Natural killer cell (primary cell): ENCODE results near the gene C6orf132. TPM values are rescaled to one million over a fixed set of nuclear protein-coding genes. Genes with fewer than 3 reads are reported as not detected.

Experiments
- ATAC-seq, 3 donors: fragments of 150-1000 bp in 2 of 3; fragments of 200-7000 bp in 1 of 3; cut with Tn5 transposase; 1 replicate in 1 of 3; 2 replicates in 2 of 3; pipeline ENCODE4 v1.10.0; 2021; ENCODE audit warnings: mild to moderate bottlenecking in 2 of 3, moderate library complexity in 2 of 3
- DNase-seq, 2 donors: peaks; one replicate each; pipeline versions ENCODE4 v3.0.0 to v3.0.0-alpha.2; 2013 to 2021; ENCODE audit warnings: mixed read lengths in 1 of 2
- H3K27ac ChIP-seq: one replicate; pipeline ENCODE4 v1.5.1; 2013; ENCODE audit warnings: mild to moderate bottlenecking, low read length
- H3K27me3 ChIP-seq: one replicate; pipeline ENCODE4 v1.6.1; 2013; ENCODE audit warnings: low read length; ENCODE audit not compliant: control insufficient read depth, insufficient read depth
- H3K36me3 ChIP-seq: one replicate; pipeline ENCODE4 v1.6.1; 2013; ENCODE audit warnings: low read length; ENCODE audit not compliant: control insufficient read depth, insufficient read depth
- H3K4me1 ChIP-seq: one replicate; pipeline ENCODE4 v1.6.1; 2013; ENCODE audit warnings: low read length; ENCODE audit not compliant: control insufficient read depth, insufficient read depth
- H3K4me3 ChIP-seq: one replicate; pipeline ENCODE4 v1.5.1; 2013; ENCODE audit warnings: low read length
- H3K9me3 ChIP-seq: one replicate; pipeline ENCODE4 v1.6.1; 2013; ENCODE audit warnings: low read length; ENCODE audit not compliant: control insufficient read depth, insufficient read depth
- H3K27ac Mint-ChIP-seq, 2 donors: one replicate each; pipeline ENCODE4 v1.8.0; 2022; ENCODE audit warnings: mild to moderate bottlenecking in 2 of 2, mixed read lengths in 2 of 2, moderate library complexity in 1 of 2
- H3K27me3 Mint-ChIP-seq, 2 donors: one replicate each; pipeline ENCODE4 v1.8.0; 2022; ENCODE audit warnings: low read depth in 2 of 2, mixed read lengths in 2 of 2
- H3K36me3 Mint-ChIP-seq: one replicate; pipeline ENCODE4 v1.8.0; 2022; ENCODE audit warnings: mixed read lengths
- H3K4me1 Mint-ChIP-seq, 2 donors: one replicate each; pipeline ENCODE4 v1.8.0; 2022; ENCODE audit warnings: mixed read lengths in 2 of 2
- H3K4me3 Mint-ChIP-seq: one replicate; pipeline ENCODE4 v1.8.0; 2022; ENCODE audit warnings: mild to moderate bottlenecking, moderate library complexity, mixed read lengths
- H3K9me3 Mint-ChIP-seq, 2 donors: one replicate each; pipeline ENCODE4 v1.8.0; 2022; ENCODE audit warnings: mixed read lengths in 2 of 2
- WGBS: methylation state at CpG from one replicate; pipeline ENCODE4 v1.1.7; 2013; ENCODE audit warnings: missing lambda C conversion rate; ENCODE audit not compliant: insufficient coverage; 5-methylcytosine and 5-hydroxymethylcytosine counted together
- intact Hi-C: fragments of 100-400 bp; cut with micrococcal nuclease; formaldehyde crosslinking; loops from one replicate; pipeline ENCODE4 v1.14.2; 2022
- total RNA-seq, 4 donors: library from RNA; stranded (reverse); fragments of 120-200 nt in 1 of 4; gene quantifications; one replicate each; pipeline versions ENCODE4 v1.2.3 to v1.2.4, GENCODE V29; 2013 to 2022
- TF ChIP-seq, protein P1 (sequence below): fragments of 200-600 bp; IDR thresholded peaks from one replicate; pipeline ENCODE4 v1.8.0; 2022; ENCODE audit warnings: antibody characterized with exemption

C6orf132 gene
- total RNA-seq, 3 donors from 2014 or later (not counting 1 experiment from before 2014, with no cell fraction given), result 0.05 to 0.15 (median 0.14) TPM

DNA sequence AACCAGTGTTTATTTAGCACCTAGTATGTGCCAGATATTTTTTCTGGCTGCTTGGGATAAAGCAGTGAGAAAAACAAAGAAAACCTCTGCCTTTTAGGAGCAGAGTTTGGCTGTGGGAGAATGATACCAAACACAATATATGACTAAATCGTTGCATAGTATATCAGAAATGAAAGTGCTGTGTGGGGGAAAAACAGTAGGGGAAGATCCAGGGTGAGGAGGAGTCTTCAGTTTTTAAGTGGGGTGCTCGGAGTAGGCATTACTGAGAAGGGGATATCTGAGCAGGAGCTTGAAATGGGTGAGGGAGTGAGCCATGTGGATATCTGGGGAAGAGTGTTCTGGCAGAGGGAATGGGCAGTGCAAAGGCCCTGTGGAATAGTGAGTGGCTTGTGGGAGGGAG is 69.1 kb downstream of the C6orf132 start:
- H3K27ac Mint-ChIP-seq, result peak overlapping the region in 1 of 2 donors; percentile 12
- H3K36me3 Mint-ChIP-seq, result no peaks in the 10 kb centered on the region

DNA sequence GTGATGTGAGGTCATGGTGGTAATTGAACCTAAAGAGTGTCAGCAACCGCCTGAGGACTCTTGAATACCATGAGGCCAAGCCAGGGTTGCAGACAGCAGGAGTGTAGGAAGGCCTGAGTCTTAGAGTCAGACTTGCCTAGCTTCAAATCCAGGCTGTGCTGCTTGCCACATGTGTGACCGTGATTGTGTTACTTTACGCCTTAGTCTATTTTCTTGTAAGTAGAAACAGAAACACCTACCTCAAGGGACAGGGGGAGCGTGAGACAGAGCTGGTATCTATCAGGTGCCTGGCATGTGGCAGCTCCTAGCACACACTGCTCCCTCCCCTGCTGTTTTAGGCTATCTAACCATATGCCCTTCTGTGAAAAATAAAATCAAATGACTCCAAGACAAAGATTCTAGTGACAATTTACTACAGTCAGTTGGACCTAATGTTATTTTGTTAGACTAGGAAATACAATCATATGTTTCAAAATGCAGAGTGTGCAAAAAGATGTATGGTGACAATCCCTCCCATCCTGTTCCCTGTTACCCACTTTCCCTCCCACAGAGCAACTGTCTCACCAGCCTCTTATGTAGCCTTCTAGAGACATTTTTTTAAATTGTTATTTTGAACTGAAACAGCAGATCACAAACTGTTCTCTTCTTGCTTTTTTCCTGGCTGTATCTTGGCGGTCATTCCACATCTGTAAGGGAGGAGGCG is 70.4 kb downstream of the C6orf132 start:
- H3K27ac Mint-ChIP-seq, result no peak overlapping the region
- H3K9me3 ChIP-seq, result no peaks in the 10 kb centered on the region
- H3K4me3 Mint-ChIP-seq, result no peak overlapping the region
- intact Hi-C loops, result loop anchor here (10.0 kb wide), 1 partner anchor 473 kb away; no protein-coding TSS in a partner anchor
- no peak overlapping the region for H3K4me3 ChIP-seq
- WGBS, result 77% methylated on average over 6 of the region's 6 CpGs
- no peaks in the 10 kb centered on the region for H3K36me3 Mint-ChIP-seq
- no peak for ATAC-seq
- TF ChIP-seq, protein P1, sequence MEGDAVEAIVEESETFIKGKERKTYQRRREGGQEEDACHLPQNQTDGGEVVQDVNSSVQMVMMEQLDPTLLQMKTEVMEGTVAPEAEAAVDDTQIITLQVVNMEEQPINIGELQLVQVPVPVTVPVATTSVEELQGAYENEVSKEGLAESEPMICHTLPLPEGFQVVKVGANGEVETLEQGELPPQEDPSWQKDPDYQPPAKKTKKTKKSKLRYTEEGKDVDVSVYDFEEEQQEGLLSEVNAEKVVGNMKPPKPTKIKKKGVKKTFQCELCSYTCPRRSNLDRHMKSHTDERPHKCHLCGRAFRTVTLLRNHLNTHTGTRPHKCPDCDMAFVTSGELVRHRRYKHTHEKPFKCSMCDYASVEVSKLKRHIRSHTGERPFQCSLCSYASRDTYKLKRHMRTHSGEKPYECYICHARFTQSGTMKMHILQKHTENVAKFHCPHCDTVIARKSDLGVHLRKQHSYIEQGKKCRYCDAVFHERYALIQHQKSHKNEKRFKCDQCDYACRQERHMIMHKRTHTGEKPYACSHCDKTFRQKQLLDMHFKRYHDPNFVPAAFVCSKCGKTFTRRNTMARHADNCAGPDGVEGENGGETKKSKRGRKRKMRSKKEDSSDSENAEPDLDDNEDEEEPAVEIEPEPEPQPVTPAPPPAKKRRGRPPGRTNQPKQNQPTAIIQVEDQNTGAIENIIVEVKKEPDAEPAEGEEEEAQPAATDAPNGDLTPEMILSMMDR, result no peak
- H3K27ac ChIP-seq, result no peak overlapping the region
- no peaks in the 10 kb centered on the region for H3K27me3 Mint-ChIP-seq
- no peaks in the 10 kb centered on the region for H3K4me1 Mint-ChIP-seq
- no peaks in the 10 kb centered on the region for H3K4me1 ChIP-seq
- H3K36me3 ChIP-seq, result peaks cover 56% of the 10 kb centered on the region
- DNase-seq, result no peak
- H3K9me3 Mint-ChIP-seq, result no peaks in the 10 kb centered on the region
- no peaks in the 10 kb centered on the region for H3K27me3 ChIP-seq

More for the DNA sequence above, 69.1 kb downstream of the C6orf132 start:
- peaks cover 61% of the 10 kb centered on the region for H3K36me3 ChIP-seq
- no peaks in the 10 kb centered on the region for H3K27me3 ChIP-seq
- H3K27ac ChIP-seq, result no peak overlapping the region
- no peaks in the 10 kb centered on the region for H3K4me1 ChIP-seq
- Mint-ChIP-seq H3K9me3 (no peaks in the 10 kb centered on the region), H3K4me3 (no peak overlapping the region), H3K4me1 (no peaks in the 10 kb centered on the region), H3K27me3 (no peaks in the 10 kb centered on the region)
- no peak overlapping the region for H3K4me3 ChIP-seq
- WGBS, result 84% methylated on average over 2 of the region's 2 CpGs
- no peak for DNase-seq
- no peaks in the 10 kb centered on the region for H3K9me3 ChIP-seq
- TF ChIP-seq, protein P1, result no peak
- ATAC-seq, result no peak
- intact Hi-C loops, result loop anchor here (10.0 kb wide), 1 partner anchor 472 kb away; no protein-coding TSS in a partner anchor

DNA sequence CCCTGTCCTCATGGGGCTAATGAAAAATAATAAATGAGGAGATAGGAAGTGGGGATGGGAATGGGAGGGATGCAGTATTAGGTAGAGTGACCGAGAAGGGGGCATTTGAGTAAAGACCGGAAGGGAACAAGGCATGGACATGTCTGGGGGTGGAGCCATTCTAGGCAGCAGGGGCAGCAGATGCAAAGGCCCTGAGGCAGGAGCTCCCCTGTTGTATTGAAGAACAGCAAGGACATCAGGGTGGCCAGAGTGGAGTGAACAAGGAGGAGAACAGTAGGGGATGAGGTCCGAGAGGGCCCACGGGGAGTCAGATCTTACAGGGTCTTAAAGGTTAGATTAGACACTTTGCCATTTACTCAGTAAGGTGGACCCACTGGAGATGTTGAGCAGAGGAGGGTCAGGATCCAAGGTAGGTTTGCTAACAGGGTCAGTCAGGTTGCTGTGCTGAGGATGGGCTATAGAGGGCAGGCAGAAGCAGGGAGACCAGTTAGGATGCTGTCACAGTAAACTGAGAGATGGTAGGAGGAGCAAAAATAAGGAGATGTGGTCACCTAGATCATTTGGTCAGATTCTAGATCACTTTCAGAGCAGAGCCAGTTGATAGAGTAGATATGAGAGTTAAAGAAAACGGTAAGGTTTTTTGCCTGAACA is 73.4 kb downstream of the C6orf132 start:
- Mint-ChIP-seq H3K27me3 (no peaks in the 10 kb centered on the region), H3K36me3 (no peaks in the 10 kb centered on the region), H3K4me3 (no peak overlapping the region), H3K27ac (no peak overlapping the region), H3K4me1 (no peaks in the 10 kb centered on the region), H3K9me3 (no peaks in the 10 kb centered on the region)
- intact Hi-C loops, result no loop called here
- Histone ChIP-seq H3K9me3 (no peaks in the 10 kb centered on the region), H3K4me3 (no peak overlapping the region), H3K36me3 (peaks cover 70% of the 10 kb centered on the region), H3K4me1 (no peaks in the 10 kb centered on the region), H3K27me3 (no peaks in the 10 kb centered on the region), H3K27ac (no peak overlapping the region)
- DNase-seq (no peak), ATAC-seq (peak in 1 of 3 donors; percentile 5)
- 97% methylated on average over 5 of the region's 5 CpGs for WGBS
- TF ChIP-seq, protein P1, result no peak
